SK-N-SH (cell line): ENCODE measurements around the gene UBXN1. TPM values are rescaled to one million over a fixed set of nuclear protein-coding genes. Genes with fewer than 3 reads are reported as not detected.

Experiments
- CTCF ChIA-PET: fragments of 300-600, 350-600 bp; formaldehyde crosslinking; extraction: SDS; loops from one replicate; lab custom pipeline; 2021; lab: Yijun Ruan, JAX
- POLR2A ChIA-PET: fragments of 350-600 bp; sonication (Branson Sonifier 250); formaldehyde crosslinking; extraction: SDS; loops from one replicate; lab custom pipeline; 2020; ENCODE audit warnings: antibody characterized with exemption, inconsistent platforms; lab: Yijun Ruan, JAX
- DNase-seq: peaks from one replicate; pipeline ENCODE4 v3.0.0; 2012
- H2AFZ ChIP-seq: fragments of 200-600 bp; sonication (generic); 2 replicates; pipeline ENCODE4 v1.8.1; 2016; ENCODE audit warnings: antibody characterized with exemption, mild to moderate bottlenecking, low read depth
- H3F3A ChIP-seq: fragments of 200-600 bp; sonication (generic); replicated peaks from 2 replicates; pipeline ENCODE3; 2016; ENCODE audit warnings: antibody characterized with exemption, mild to moderate bottlenecking; ENCODE audit not compliant: insufficient read depth
- H3K27ac ChIP-seq, 2 experiments: fragments of 200-500 bp in 1 of 2; fragments of 200-600 bp in 1 of 2; sonication (Bioruptor generic) in 1 of 2; sonication (generic), shearing (Covaris generic) in 1 of 2; 2 replicates each; pipeline versions ENCODE4 v1.5.1 to v1.6.1; 2014 to 2016; ENCODE audit warnings: low read depth in 2 of 2, inconsistent platforms in 1 of 2, low read length in 1 of 2, mild to moderate bottlenecking in 1 of 2, mixed read lengths in 1 of 2
- H3K27me3 ChIP-seq: fragments of 200-600 bp; sonication (generic), shearing (Covaris generic); 2 replicates; pipeline ENCODE4 v1.6.1; 2016; ENCODE audit warnings: mixed run types; ENCODE audit not compliant: insufficient read depth
- H3K36me3 ChIP-seq, 2 experiments: fragments of 200-500 bp in 1 of 2; fragments of 200-600 bp in 1 of 2; sonication (Bioruptor generic) in 1 of 2; sonication (generic) in 1 of 2; replicated peaks in 1 of 2; 2 replicates each; pipeline versions ENCODE3 to v1.5.1; 2014 to 2016; ENCODE audit warnings: low read length in 1 of 2, mild to moderate bottlenecking in 1 of 2; ENCODE audit not compliant: insufficient read depth in 2 of 2, control insufficient read depth in 1 of 2
- H3K4me1 ChIP-seq, 2 experiments: fragments of 200-500 bp in 1 of 2; fragments of 200-600 bp in 1 of 2; sonication (Bioruptor generic) in 1 of 2; sonication (generic), shearing (Covaris generic) in 1 of 2; 2 replicates each; pipeline versions ENCODE4 v1.5.1 to v1.6.1; 2014 to 2016; ENCODE audit warnings: low read depth in 1 of 2, low read length in 1 of 2, mixed run types in 1 of 2; ENCODE audit not compliant: insufficient read depth in 2 of 2, control insufficient read depth in 1 of 2
- H3K4me2 ChIP-seq: fragments of 200-600 bp; sonication (generic), shearing (Covaris generic); 2 replicates; pipeline ENCODE4 v1.6.1; 2017; ENCODE audit warnings: mixed run types
- H3K4me3 ChIP-seq, 2 experiments: fragments of 200-500 bp in 1 of 2; fragments of 200-600 bp in 1 of 2; sonication (Bioruptor generic) in 1 of 2; sonication (generic), shearing (Covaris generic) in 1 of 2; 2 replicates each; pipeline versions ENCODE4 v1.5.1 to v1.8.1; 2014 to 2016; ENCODE audit warnings: low read depth in 2 of 2, inconsistent platforms in 1 of 2, low read length in 1 of 2, mild to moderate bottlenecking in 1 of 2, mixed read lengths in 1 of 2, moderate library complexity in 1 of 2
- H3K79me2 ChIP-seq: fragments of 200-600 bp; sonication (generic); 2 replicates; pipeline ENCODE4 v1.8.1; 2017; ENCODE audit warnings: mild to moderate bottlenecking; ENCODE audit not compliant: insufficient read depth
- H3K9ac ChIP-seq: fragments of 200-600 bp; sonication (generic); 2 replicates; pipeline ENCODE4 v1.6.1; 2017; ENCODE audit warnings: mixed run types
- H3K9me2 ChIP-seq: fragments of 200-600 bp; sonication (generic); 2 replicates; pipeline ENCODE4 v1.6.1; 2017; ENCODE audit warnings: mixed run types
- H3K9me3 ChIP-seq: fragments of 200-600 bp; sonication (generic); 2 replicates; pipeline ENCODE4 v1.6.1; 2017; ENCODE audit warnings: mixed run types, mild to moderate bottlenecking, moderate library complexity
- H4K20me1 ChIP-seq: fragments of 200-600 bp; sonication (generic); 2 replicates; pipeline ENCODE4 v1.6.1; 2017; ENCODE audit warnings: mild to moderate bottlenecking, mixed run types; ENCODE audit not compliant: insufficient read depth
- CHD2 ChIP-seq: fragments of 150-350 bp; IDR thresholded peaks from 2 replicates; pipeline ENCODE4 v1.6.1; 2018; ENCODE audit warnings: low read length; ENCODE audit not compliant: partially characterized antibody
- ELF1 ChIP-seq: IDR thresholded peaks from 2 replicates; pipeline ENCODE4 v1.4.0; 2012
- EP300 ChIP-seq, 2 experiments: IDR thresholded peaks; 2 replicates each; pipeline versions ENCODE4 v1.4.0 to v1.6.1; 2012; ENCODE audit warnings: borderline replicate concordance in 1 of 2, low read depth in 1 of 2, low read length in 1 of 2
- EZH2phosphoT487 ChIP-seq: fragments of 200-600 bp; sonication (generic); IDR thresholded peaks from 2 replicates; pipeline ENCODE4 v1.6.1; 2017; ENCODE audit warnings: low read depth, mixed run types, mild to moderate bottlenecking, antibody characterized with exemption, moderate library complexity, borderline replicate concordance
- FOXJ3 ChIP-seq: sonication (generic); formaldehyde crosslinking; IDR thresholded peaks from 2 replicates; pipeline ENCODE4 v1.5.1; 2020; ENCODE audit warnings: mild to moderate bottlenecking, missing genetic modification reagents
- GABPA ChIP-seq: IDR thresholded peaks from 2 replicates; pipeline ENCODE4 v1.4.0; 2012; ENCODE audit warnings: low read depth, mild to moderate bottlenecking
- GATA2 ChIP-seq: sonication (generic); formaldehyde crosslinking; IDR thresholded peaks from 2 replicates; pipeline ENCODE4 v1.5.0; 2020; ENCODE audit warnings: mild to moderate bottlenecking, missing genetic modification reagents
- MEF2A ChIP-seq: IDR thresholded peaks from 2 replicates; pipeline ENCODE4 v1.4.0; 2012; ENCODE audit warnings: low read depth, borderline replicate concordance
- NFIC ChIP-seq: IDR thresholded peaks from 2 replicates; pipeline ENCODE4 v1.4.0; 2012; ENCODE audit warnings: borderline replicate concordance
- PBX3 ChIP-seq: IDR thresholded peaks from 2 replicates; pipeline ENCODE4; 2012
- RAD21 ChIP-seq: IDR thresholded peaks from 2 replicates; pipeline ENCODE4 v1.6.1; 2012; ENCODE audit warnings: mild to moderate bottlenecking, low read length
- RCOR1 ChIP-seq: fragments of 150-350 bp; IDR thresholded peaks from 2 replicates; pipeline ENCODE4 v1.6.1; 2017; ENCODE audit warnings: antibody characterized with exemption, low read length
- RXRA ChIP-seq: IDR thresholded peaks from 2 replicates; pipeline ENCODE4 v1.4.0; 2012; ENCODE audit warnings: low read depth, mild to moderate bottlenecking, borderline replicate concordance
- SMC3 ChIP-seq: IDR thresholded peaks from 2 replicates; pipeline ENCODE4 v1.6.1; 2012; ENCODE audit warnings: low read depth, low read length, improper control_type of control experiment
- TAF1 ChIP-seq: IDR thresholded peaks from 2 replicates; pipeline ENCODE4 v1.6.1; 2012; ENCODE audit warnings: low read depth, mild to moderate bottlenecking, low read length, moderate library complexity, borderline replicate concordance
- TCF12 ChIP-seq: IDR thresholded peaks from 2 replicates; pipeline ENCODE4 v1.4.0; 2012
- USF1 ChIP-seq: IDR thresholded peaks from 2 replicates; pipeline ENCODE4 v1.4.0; 2012; ENCODE audit warnings: low read depth, borderline replicate concordance
- USF2 ChIP-seq: fragments of 150-350 bp; IDR thresholded peaks from 2 replicates; pipeline ENCODE4 v1.6.1; 2017; ENCODE audit warnings: antibody characterized with exemption, low read length, low read depth, borderline replicate concordance
- WGBS: methylation state at CpG from one replicate; pipeline ENCODE4 v1.1.6; 2017; ENCODE audit warnings: low lambda C conversion rate; 5-methylcytosine and 5-hydroxymethylcytosine counted together
- polyA plus RNA-seq, 3 experiments: library from polyadenylated mRNA; depleted of rRNA; stranded (reverse); fragments of >200 nt; gene quantifications; 2 replicates each; pipeline ENCODE4 v1.2.3, GENCODE V29; 2012
- TF ChIP-seq, protein P1 (sequence below): fragments of 150-350 bp; IDR thresholded peaks from 2 replicates; pipeline ENCODE4 v1.6.1; 2016; ENCODE audit warnings: mild to moderate bottlenecking, low read depth, low read length

UBXN1 gene
- polyA plus RNA-seq, 1 of the 3 experiments (the other 2 are of a cell fraction): 256 TPM

GRCh38 chr11:62687508-62688396, 8.9 kb upstream of the UBXN1 start:
- Histone ChIP-seq H3K27me3 (no peaks in the 10 kb centered on the region), H2AFZ (no peak overlapping the region), H3K27ac (no peak overlapping the region), H4K20me1 (no peaks in the 10 kb centered on the region), H3K9me3 (no peaks in the 10 kb centered on the region), H3K79me2 (no peaks in the 10 kb centered on the region), H3K4me2 (no peak overlapping the region), H3K9me2 (no peaks in the 10 kb centered on the region), H3K36me3 (peaks cover 5 to 24% of the 10 kb centered on the region in 2 experiments), H3K4me3 (no peak overlapping the region), H3F3A (peaks cover 7% of the 10 kb centered on the region), H3K4me1 (peaks cover 0 to 6% of the 10 kb centered on the region in 2 experiments; a peak in 1 of 4 replicates), H3K9ac (no peak overlapping the region)
- POLR2A ChIA-PET: no interaction called here
- CTCF ChIA-PET: no interaction called here
- DNase-seq: peak; percentile 36
- TF ChIP-seq, protein P1, sequence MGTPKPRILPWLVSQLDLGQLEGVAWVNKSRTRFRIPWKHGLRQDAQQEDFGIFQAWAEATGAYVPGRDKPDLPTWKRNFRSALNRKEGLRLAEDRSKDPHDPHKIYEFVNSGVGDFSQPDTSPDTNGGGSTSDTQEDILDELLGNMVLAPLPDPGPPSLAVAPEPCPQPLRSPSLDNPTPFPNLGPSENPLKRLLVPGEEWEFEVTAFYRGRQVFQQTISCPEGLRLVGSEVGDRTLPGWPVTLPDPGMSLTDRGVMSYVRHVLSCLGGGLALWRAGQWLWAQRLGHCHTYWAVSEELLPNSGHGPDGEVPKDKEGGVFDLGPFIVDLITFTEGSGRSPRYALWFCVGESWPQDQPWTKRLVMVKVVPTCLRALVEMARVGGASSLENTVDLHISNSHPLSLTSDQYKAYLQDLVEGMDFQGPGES: no peak
- TF ChIP-seq USF1 (no peak), GABPA (no peak), RCOR1 (no peak), NFIC (no peak), TAF1 (no peak), PBX3 (no peak), RAD21 (no peak), EZH2phosphoT487 (no peak), MEF2A (no peak), ELF1 (no peak), USF2 (no peak), RXRA (no peak), CHD2 (no peak), SMC3 (no peak), GATA2 (no peak), TCF12 (no peak), FOXJ3 (CRISPR knock-in tag) (no peak), EP300 (IDR thresholded peaks at IDR 0.05; ENCODE audit: borderline replicate concordance in 1 of 2, low read depth in 1 of 2, low read length in 1 of 2) (no peak)
- 94% methylated on average over 44 of the region's 74 CpGs for WGBS
